Liver (tissue), 9 donors: ENCODE results near the gene SRGAP3. TPM values are rescaled to one million over a fixed set of nuclear protein-coding genes. Genes with fewer than 3 reads are reported as not detected.

ENCODE experiments used
- DNase-seq: peaks from one replicate; pipeline ENCODE4 v3.0.0-alpha.2; 2017; ENCODE audit warnings: low spot score
- H3K27ac ChIP-seq, 2 donors: one replicate each; pipeline ENCODE4 v1.7.0; 2013; ENCODE audit warnings: inconsistent platforms in 2 of 2, low read length in 2 of 2, control low read depth in 1 of 2, low read depth in 1 of 2, mild to moderate bottlenecking in 1 of 2
- H3K27me3 ChIP-seq, 4 donors: one replicate each; pipeline versions ENCODE4 v1.6.1 to v1.7.0; 2013; ENCODE audit warnings: low read length in 3 of 4, inconsistent platforms in 1 of 4, mild to moderate bottlenecking in 1 of 4, moderate library complexity in 1 of 4; ENCODE audit not compliant: control insufficient read depth in 4 of 4, insufficient read depth in 4 of 4
- H3K36me3 ChIP-seq, 4 donors: one replicate each; pipeline versions ENCODE4 v1.6.1 to v1.7.0; 2013; ENCODE audit warnings: low read length in 3 of 4, mild to moderate bottlenecking in 3 of 4, low read depth in 1 of 4, moderate library complexity in 1 of 4; ENCODE audit not compliant: control insufficient read depth in 4 of 4, insufficient read depth in 3 of 4
- H3K4me1 ChIP-seq, 4 donors: one replicate each; pipeline versions ENCODE4 v1.6.1 to v1.7.0; 2013; ENCODE audit warnings: low read length in 3 of 4, mild to moderate bottlenecking in 3 of 4, moderate library complexity in 1 of 4; ENCODE audit not compliant: control insufficient read depth in 4 of 4, insufficient read depth in 4 of 4
- H3K4me3 ChIP-seq, 3 donors: one replicate each; pipeline versions ENCODE4 v1.6.1 to v1.7.0; 2013; ENCODE audit warnings: low read length in 3 of 3, control low read depth in 1 of 3, low read depth in 1 of 3, mild to moderate bottlenecking in 1 of 3
- H3K9ac ChIP-seq, 2 donors: one replicate each; pipeline ENCODE4 v1.7.0; 2013; ENCODE audit warnings: low read length in 2 of 2, mild to moderate bottlenecking in 2 of 2, moderate library complexity in 2 of 2, control low read depth in 1 of 2, low read depth in 1 of 2
- H3K9me3 ChIP-seq, 4 donors: one replicate each; pipeline versions ENCODE4 v1.6.1 to v1.7.0; 2013; ENCODE audit warnings: low read length in 3 of 4; ENCODE audit not compliant: control insufficient read depth in 4 of 4
- CTCF ChIP-seq: fragments of 150-350 bp; IDR thresholded peaks from 2 replicates; pipeline ENCODE4 v1.5.1; 2017; ENCODE audit warnings: improper control_type of control experiment, low read depth, low read length; ENCODE audit not compliant: missing input control
- EGR1 ChIP-seq, 2 donors: IDR thresholded peaks; 2 replicates each; pipeline ENCODE4 v1.6.1; 2016 to 2018; ENCODE audit warnings: antibody characterized with exemption in 2 of 2, low read depth in 2 of 2
- FOXA1 ChIP-seq: IDR thresholded peaks from 2 replicates; pipeline ENCODE4 v1.6.1; 2016; ENCODE audit warnings: antibody characterized with exemption
- FOXA2 ChIP-seq: IDR thresholded peaks from 2 replicates; pipeline ENCODE4 v1.6.1; 2016; ENCODE audit warnings: antibody characterized with exemption
- GABPA ChIP-seq, 2 donors: IDR thresholded peaks in 1 of 2; conservative IDR thresholded peaks in 1 of 2; 2 replicates each; pipeline ENCODE4 v1.6.1; 2016; ENCODE audit warnings: antibody characterized with exemption in 2 of 2, mild to moderate bottlenecking in 1 of 2, moderate library complexity in 1 of 2
- HNF4A ChIP-seq, 2 donors: conservative IDR thresholded peaks; 2 replicates each; pipeline ENCODE4 v1.6.1; 2016; ENCODE audit warnings: antibody characterized with exemption in 2 of 2, mild to moderate bottlenecking in 2 of 2
- HNF4G ChIP-seq: IDR thresholded peaks from 2 replicates; pipeline ENCODE4 v1.6.1; 2016; ENCODE audit warnings: antibody characterized with exemption
- JUND ChIP-seq, 2 donors: IDR thresholded peaks; 2 replicates each; pipeline ENCODE4 v1.6.1; 2016; ENCODE audit warnings: antibody characterized with exemption in 2 of 2
- MAX ChIP-seq: IDR thresholded peaks from 2 replicates; pipeline ENCODE4 v1.6.1; 2016; ENCODE audit warnings: antibody characterized with exemption
- NR2F2 ChIP-seq: IDR thresholded peaks from 2 replicates; pipeline ENCODE4 v1.6.1; 2016; ENCODE audit warnings: antibody characterized with exemption
- RAD21 ChIP-seq, 2 donors: IDR thresholded peaks; 2 replicates each; pipeline ENCODE4 v1.6.1; 2016; ENCODE audit warnings: antibody characterized with exemption in 2 of 2, mild to moderate bottlenecking in 2 of 2
- REST ChIP-seq: IDR thresholded peaks from 2 replicates; pipeline ENCODE4 v1.6.1; 2016; ENCODE audit warnings: antibody characterized with exemption, mild to moderate bottlenecking
- RXRA ChIP-seq, 2 donors: IDR thresholded peaks; 2 replicates each; pipeline ENCODE4 v1.6.1; 2017 to 2018; ENCODE audit warnings: antibody characterized with exemption in 2 of 2, mild to moderate bottlenecking in 1 of 2
- TAF1 ChIP-seq: conservative IDR thresholded peaks from 2 replicates; pipeline ENCODE4 v1.6.1; 2016; ENCODE audit warnings: antibody characterized with exemption, mild to moderate bottlenecking
- YY1 ChIP-seq: IDR thresholded peaks from 2 replicates; pipeline ENCODE4 v1.6.1; 2016; ENCODE audit warnings: antibody characterized with exemption, mild to moderate bottlenecking
- WGBS: extraction: QIAGEN DNeasy Blood & Tissue Kit; methylation state at CpG from one replicate; pipeline ENCODE4 v1.1.7; 2013; 5-methylcytosine and 5-hydroxymethylcytosine counted together
- polyA plus RNA-seq, 2 donors: library from polyadenylated mRNA; stranded (reverse) in 1 of 2; unstranded in 1 of 2; fragments of 200-250 nt in 1 of 2; fragments of >200 nt in 1 of 2; fragmentation: Nextera tagmentation in 1 of 2; extraction: Ambion mirVana in 1 of 2; gene quantifications; one replicate each; pipeline versions ENCODE4 v1.2.1 to v1.2.3, GENCODE V29; 2013 to 2015
- total RNA-seq, 2 donors: library from RNA; depleted of rRNA; stranded (reverse); fragments of >200 nt; gene quantifications; one replicate each; pipeline ENCODE4 v1.2.3, GENCODE V29; 2014
- donor health status: healthy.
- donor health status: healthy.
- donor health status: healthy.
- donor health status: healthy.
- donor health status: healthy.

Gene SRGAP3
- total and polyA plus RNA-seq, 4 donors: 0.61 to 4.2 (median 1.6) TPM

- WGBS: 92% methylated on average over 2 of the region's 2 CpGs
- no peak overlapping the region for H3K9ac ChIP-seq
Observed at GRCh38 chr3:9061634-9062033, 187.8 kb downstream of the SRGAP3 start.

GRCh38 chr3:9059489-9060400 is 189.7 kb downstream of the SRGAP3 start:
- Histone ChIP-seq H3K27me3 (no peaks in the 10 kb centered on the region), H3K27ac (no peak overlapping the region), H3K9ac (no peak overlapping the region), H3K9me3 (no peaks in the 10 kb centered on the region), H3K4me1 (no peaks in the 10 kb centered on the region), H3K4me3 (no peak overlapping the region), H3K36me3 (no peaks in the 10 kb centered on the region)
- WGBS: 90% methylated on average over 19 of the region's 19 CpGs
- TF ChIP-seq GABPA (IDR thresholded peaks at IDR 0.05 in 1 of 2, conservative IDR thresholded peaks at IDR 0.05 in 1 of 2): no peak
- no peak for TF ChIP-seq EGR1 (IDR thresholded peaks at IDR 0.05; ENCODE audit: low read depth in 2 of 2)
- TF ChIP-seq MAX: no peak
- no peak for TF ChIP-seq RAD21 (IDR thresholded peaks at IDR 0.05)
- TF ChIP-seq YY1: no peak
- no peak for TF ChIP-seq FOXA1
- TF ChIP-seq REST: no peak
- no peak for TF ChIP-seq HNF4A (conservative IDR thresholded peaks at IDR 0.05)
- TF ChIP-seq JUND (IDR thresholded peaks at IDR 0.05): no peak
- no peak for TF ChIP-seq NR2F2
- DNase-seq: no peak

More at GRCh38 chr3:9061634-9062033, 187.8 kb downstream of the SRGAP3 start:
- H3K36me3 ChIP-seq: no peaks in the 10 kb centered on the region
- TF ChIP-seq RAD21 (IDR thresholded peaks at IDR 0.05) (no peak), GABPA (IDR thresholded peaks at IDR 0.05 in 1 of 2, conservative IDR thresholded peaks at IDR 0.05 in 1 of 2) (no peak), JUND (IDR thresholded peaks at IDR 0.05) (no peak), EGR1 (IDR thresholded peaks at IDR 0.05; ENCODE audit: low read depth in 2 of 2) (no peak), CTCF (no peak), MAX (no peak), NR2F2 (no peak), HNF4G (no peak), TAF1 (no peak), RXRA (IDR thresholded peaks at IDR 0.05) (no peak), FOXA2 (no peak), HNF4A (conservative IDR thresholded peaks at IDR 0.05) (no peak)
- H3K27me3 ChIP-seq: no peaks in the 10 kb centered on the region
- no peaks in the 10 kb centered on the region for H3K4me1 ChIP-seq
- DNase-seq: no peak
- no peak overlapping the region for H3K4me3 ChIP-seq
- H3K27ac ChIP-seq: no peak overlapping the region
- H3K9me3 ChIP-seq: no peaks in the 10 kb centered on the region
